Upper lobe of left lung (tissue), 4 donors: ENCODE measurements around the gene TMEM94.

Experiments
- EP300 ChIP-seq, 4 donors: sonication (generic); formaldehyde crosslinking; IDR thresholded peaks; one replicate each; pipeline ENCODE4 v1.5.1; 2017; ENCODE audit warnings: antibody characterized with exemption in 4 of 4, control low read depth in 2 of 4
- POLR2A ChIP-seq, 4 donors: fragments of 450-650 bp; IDR thresholded peaks; one replicate each; pipeline ENCODE4 v1.5.1; 2016 to 2017; ENCODE audit warnings: antibody characterized with exemption in 4 of 4, mild to moderate bottlenecking in 2 of 4
- POLR2AphosphoS5 ChIP-seq, 2 donors: sonication (generic); formaldehyde crosslinking; IDR thresholded peaks; one replicate each; pipeline ENCODE4 v1.5.1; 2017; ENCODE audit warnings: antibody characterized with exemption in 2 of 2
- TF ChIP-seq, protein P1 (sequence below), 6 experiments: fragments of 450-650 bp in 4 of 6; fragments of 200-600 bp in 2 of 6; sonication (generic) in 2 of 6; IDR thresholded peaks; one replicate each; pipeline ENCODE4 v1.5.1; 2016 to 2019; ENCODE audit warnings: antibody characterized with exemption in 6 of 6

GRCh38 chr17:75525806-75526554 is 69.5 kb downstream of the TMEM94 start:
- TF ChIP-seq POLR2AphosphoS5 (IDR thresholded peaks at IDR 0.05) = no peak
- TF ChIP-seq, protein P1, sequence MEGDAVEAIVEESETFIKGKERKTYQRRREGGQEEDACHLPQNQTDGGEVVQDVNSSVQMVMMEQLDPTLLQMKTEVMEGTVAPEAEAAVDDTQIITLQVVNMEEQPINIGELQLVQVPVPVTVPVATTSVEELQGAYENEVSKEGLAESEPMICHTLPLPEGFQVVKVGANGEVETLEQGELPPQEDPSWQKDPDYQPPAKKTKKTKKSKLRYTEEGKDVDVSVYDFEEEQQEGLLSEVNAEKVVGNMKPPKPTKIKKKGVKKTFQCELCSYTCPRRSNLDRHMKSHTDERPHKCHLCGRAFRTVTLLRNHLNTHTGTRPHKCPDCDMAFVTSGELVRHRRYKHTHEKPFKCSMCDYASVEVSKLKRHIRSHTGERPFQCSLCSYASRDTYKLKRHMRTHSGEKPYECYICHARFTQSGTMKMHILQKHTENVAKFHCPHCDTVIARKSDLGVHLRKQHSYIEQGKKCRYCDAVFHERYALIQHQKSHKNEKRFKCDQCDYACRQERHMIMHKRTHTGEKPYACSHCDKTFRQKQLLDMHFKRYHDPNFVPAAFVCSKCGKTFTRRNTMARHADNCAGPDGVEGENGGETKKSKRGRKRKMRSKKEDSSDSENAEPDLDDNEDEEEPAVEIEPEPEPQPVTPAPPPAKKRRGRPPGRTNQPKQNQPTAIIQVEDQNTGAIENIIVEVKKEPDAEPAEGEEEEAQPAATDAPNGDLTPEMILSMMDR (IDR thresholded peaks at IDR 0.05) = no peak
- TF ChIP-seq POLR2A (IDR thresholded peaks at IDR 0.05) = no peak
- no peak for TF ChIP-seq EP300 (IDR thresholded peaks at IDR 0.05)
